ENCODE results near the gene CCP110.

CCP110 gene, protein sequence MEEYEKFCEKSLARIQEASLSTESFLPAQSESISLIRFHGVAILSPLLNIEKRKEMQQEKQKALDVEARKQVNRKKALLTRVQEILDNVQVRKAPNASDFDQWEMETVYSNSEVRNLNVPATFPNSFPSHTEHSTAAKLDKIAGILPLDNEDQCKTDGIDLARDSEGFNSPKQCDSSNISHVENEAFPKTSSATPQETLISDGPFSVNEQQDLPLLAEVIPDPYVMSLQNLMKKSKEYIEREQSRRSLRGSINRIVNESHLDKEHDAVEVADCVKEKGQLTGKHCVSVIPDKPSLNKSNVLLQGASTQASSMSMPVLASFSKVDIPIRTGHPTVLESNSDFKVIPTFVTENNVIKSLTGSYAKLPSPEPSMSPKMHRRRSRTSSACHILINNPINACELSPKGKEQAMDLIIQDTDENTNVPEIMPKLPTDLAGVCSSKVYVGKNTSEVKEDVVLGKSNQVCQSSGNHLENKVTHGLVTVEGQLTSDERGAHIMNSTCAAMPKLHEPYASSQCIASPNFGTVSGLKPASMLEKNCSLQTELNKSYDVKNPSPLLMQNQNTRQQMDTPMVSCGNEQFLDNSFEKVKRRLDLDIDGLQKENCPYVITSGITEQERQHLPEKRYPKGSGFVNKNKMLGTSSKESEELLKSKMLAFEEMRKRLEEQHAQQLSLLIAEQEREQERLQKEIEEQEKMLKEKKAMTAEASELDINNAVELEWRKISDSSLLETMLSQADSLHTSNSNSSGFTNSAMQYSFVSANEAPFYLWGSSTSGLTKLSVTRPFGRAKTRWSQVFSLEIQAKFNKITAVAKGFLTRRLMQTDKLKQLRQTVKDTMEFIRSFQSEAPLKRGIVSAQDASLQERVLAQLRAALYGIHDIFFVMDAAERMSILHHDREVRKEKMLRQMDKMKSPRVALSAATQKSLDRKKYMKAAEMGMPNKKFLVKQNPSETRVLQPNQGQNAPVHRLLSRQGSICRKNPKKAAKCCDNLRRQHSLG

DNA sequence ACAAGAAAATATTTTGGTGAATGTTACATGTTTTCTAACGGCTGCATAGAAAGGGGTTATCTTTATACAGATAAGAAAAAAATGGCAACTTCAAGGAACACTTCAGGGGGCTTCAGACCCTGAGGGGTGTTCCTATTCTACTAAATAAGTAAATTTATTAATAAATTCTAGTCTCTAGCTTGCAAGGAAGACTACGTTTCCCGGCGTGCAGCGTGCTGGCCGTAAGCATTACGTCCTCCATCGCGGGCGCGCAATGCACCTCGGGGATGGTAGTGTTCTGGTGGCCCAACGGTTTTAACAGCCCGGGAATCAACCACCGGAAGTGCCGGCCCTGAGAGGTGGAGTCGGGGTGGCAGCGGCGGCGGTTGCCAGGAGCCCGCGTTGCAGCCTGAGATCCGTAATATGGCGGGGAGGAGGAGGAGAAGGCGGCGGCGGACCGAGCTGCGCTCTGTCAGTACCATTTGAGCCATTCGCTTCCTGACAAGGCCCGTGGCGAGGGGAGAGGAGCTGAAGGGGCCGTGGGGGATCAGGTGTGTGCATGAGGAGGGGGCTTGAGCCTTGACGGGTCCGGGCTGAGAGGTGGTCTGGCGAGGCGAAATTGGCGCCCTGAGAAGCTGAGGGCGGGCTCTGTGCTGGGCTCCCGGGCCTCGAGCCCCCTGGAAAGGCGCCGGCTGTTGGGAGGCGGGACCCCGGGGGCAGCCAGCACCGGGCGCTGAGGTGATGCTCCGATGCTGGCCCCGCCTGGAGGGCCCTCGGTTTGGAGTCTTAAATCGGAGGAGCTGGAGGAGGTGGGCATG, at the start of gene CCP110:
Gene CCP110 (plus strand): TSS at position 384 of the 797 bp plus-strand sequence. CDS start 3,940 bp downstream, outside the sequence.
- peak within 1 kb of the TSS; percentile 82 for H3K4me3 ChIP-seq (ENCODE audit: low read depth, low read length)

DNA sequence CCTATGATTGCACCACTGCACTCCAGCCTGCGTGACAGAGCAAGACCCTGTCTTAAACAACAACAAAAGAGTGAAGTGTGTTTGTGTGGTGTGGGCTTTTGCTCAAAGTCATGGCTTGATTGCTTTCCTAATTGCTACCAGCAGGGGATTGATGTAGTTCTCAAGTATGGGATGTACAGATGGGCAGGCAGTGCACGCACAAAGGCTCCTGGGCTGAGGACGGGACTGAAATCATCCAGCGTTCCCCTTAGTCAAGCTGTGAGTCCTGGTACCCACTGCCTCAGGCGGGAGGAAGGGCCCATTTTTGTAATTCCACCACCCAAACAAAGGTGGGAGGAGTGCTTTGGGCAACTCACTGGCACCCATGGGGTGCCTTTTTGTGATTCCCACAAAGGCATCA, 49.1 kb upstream of the CCP110 start:
- no peak overlapping the region for H3K4me3 ChIP-seq (ENCODE audit: low read depth, low read length)

DNA sequence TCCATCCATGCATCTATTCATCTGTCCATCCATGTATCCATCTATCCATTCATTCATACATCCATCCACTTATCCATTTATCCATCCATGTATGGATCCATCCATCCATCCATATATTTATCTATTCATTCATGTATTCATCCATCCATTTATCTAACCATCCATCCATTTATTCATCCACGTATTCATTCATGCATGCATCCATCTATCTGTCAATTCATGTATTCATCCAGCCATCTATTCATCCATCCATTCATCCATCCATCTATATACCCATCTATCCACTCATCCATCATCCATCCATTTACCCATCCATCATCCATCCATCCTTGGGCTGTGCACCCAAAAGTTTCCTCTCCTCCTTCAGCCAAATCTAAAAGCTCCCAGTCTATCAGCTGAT, 45.2 kb upstream of the CCP110 start:
- no peak overlapping the region for H3K4me3 ChIP-seq (ENCODE audit: low read depth, low read length)

DNA sequence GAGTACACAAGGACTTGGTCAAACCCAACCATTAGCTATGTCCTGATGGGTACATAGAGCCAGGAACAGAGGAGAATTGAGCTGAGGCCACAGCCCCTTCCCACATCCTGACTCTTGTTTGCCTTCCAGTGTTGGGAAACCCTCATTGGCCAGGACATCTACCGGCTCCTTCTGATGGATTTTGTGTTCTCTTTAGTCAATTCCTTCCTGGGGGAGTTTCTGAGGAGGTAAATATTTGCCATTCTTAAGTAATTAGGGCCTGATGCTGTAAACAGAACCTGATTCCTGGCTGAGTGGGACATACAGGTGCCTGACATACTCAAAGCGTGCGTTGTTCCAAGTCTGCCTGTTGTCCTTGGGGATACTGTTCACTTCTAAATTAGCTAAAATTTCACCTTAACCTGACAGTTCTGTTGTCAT, 44.4 kb upstream of the CCP110 start:
- H3K4me3 ChIP-seq (ENCODE audit: low read depth, low read length), result no peak overlapping the region

DNA sequence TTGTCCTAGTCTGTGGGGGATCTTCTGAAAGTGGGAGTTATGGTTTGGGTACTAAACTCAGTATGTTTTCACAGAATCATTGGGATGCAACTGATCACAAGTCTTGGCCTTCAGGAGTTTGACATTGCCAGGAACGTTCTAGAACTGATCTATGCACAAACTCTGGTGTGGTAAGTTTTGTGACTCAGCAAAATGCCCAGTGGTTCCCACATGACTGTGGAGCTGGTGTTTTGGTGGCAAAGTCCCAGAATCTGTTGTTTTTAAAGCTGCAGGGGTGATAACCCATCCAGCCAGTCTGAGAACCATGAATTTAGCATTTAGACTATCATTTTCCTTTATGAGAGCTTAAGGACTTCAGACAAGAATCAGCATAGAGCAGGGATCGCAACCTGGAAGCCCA, 42.4 kb upstream of the CCP110 start:
- no peak overlapping the region for H3K4me3 ChIP-seq (ENCODE audit: low read depth, low read length)

DNA sequence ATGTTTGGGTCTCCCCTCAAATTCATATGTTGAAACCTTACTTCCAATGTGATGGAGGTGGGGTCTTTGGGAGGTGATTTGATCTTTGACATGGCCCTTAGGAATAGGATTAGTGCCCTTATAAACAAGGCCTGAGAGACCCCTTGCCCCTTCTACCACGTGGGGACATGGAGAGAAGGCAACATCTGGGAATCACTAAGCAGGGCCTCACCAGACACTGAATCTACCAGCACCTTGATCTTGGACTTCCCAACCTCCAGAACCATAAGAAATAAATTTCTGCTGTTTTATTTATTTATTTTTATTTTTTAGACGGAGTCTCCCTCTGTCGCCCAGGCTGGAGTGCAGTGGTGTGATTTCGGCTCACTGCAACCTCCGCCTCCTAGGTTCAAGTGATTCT, 42.0 kb upstream of the CCP110 start:
- H3K4me3 ChIP-seq (ENCODE audit: low read depth, low read length), result no peak overlapping the region

DNA sequence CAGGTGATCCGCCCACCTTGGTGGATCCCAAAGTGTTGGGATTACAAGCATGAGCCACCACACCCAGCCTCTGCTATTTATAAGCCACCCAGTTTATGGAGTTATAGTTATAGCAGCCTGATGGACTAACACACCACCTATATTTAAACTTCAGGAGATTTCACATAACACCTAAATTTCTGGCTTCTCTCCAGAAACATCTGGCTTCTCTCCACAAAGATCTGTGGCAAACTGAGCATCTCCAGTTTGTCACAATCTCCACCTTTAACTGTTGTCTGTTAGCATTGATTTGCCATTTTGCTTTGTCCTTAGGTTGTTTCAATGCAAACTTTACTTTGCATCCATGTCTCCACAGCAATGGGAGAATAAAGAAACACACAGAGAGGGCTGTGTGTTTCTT, 41.5 kb upstream of the CCP110 start:
- H3K4me3 ChIP-seq (ENCODE audit: low read depth, low read length), result no peak overlapping the region

DNA sequence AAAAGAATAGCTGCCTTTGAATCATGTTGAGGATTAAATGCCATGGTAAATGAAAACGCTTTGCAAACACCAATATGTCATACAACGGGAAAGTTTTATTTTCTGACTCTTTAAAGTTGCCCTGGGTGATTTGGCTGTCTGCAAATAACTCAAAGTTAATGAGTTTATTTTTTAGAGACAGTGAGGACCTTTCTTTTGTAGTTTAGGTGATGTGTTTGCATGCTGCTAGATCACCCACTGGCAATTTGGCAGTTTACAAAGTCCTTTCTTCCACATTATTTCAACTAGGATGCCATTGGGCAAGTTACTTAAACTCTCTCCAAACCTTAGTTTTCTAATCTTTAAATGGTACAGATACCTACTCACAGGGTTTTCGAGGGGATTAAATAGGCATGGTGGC, 39.6 kb upstream of the CCP110 start:
- H3K4me3 ChIP-seq (ENCODE audit: low read depth, low read length), result no peak overlapping the region

DNA sequence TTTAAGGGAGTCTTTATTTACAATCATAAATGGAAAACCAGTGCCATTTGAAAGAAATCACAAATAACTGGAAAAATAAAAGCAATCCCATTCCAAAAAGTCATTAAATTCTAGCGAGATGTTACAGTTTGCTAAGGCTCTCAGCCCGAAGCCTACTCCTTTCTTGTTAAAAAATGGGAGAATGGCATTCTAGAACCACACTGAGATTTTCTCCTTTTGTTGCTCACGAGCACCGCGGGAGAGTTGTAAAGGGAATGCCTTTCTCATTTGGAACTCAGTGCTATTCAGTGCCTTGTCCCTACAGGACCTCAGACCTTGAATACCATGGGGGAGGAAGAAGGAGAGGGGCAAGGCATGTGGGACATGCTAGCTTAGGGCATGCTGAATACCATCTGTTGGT, 38.1 kb upstream of the CCP110 start:
- H3K4me3 ChIP-seq (ENCODE audit: low read depth, low read length), result no peak overlapping the region

DNA sequence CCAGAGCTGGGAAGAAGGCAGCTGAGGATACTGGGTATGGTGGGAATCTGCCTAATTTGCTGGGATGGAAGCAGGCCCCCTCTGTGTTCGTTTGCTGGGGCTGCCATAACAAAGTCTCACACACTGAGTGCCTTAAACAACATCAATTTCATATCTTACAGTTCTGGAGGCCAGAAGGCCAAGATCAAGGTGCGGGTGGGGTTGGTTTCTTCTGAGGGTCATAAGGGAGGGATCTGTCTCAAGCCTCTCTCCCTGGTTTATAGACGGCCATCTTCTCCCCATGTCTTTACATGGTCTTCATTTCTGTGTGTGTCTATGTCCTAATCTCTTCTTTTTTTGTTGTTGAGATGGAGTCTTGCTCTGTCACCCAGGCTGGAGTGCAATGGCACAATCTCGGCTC, 37.7 kb upstream of the CCP110 start:
- no peak overlapping the region for H3K4me3 ChIP-seq (ENCODE audit: low read depth, low read length)

DNA sequence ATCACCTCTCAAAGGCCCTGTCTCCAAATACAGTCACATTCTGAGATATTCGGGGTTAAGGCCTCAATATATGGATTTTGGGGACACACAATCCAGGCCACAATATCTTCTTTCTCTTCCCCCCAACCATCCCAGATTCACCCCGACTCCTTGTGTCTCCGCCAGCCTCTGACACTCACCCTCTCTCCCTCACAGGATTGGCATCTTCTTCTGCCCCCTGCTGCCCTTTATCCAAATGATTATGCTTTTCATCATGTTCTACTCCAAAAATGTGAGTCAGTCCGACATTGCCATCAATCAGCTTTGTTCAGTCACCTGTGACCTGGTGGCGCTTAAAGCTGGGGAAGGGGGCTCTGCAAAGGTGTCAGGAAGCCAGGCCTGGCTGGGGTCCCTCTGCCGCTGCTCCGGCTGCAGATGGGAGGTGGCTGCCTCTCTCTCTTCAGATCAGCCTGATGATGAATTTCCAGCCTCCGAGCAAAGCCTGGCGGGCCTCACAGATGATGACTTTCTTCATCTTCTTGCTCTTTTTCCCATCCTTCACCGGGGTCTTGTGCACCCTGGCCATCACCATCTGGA, 36.9 kb upstream of the CCP110 start:
- no peak overlapping the region for H3K4me3 ChIP-seq (ENCODE audit: low read depth, low read length)

DNA sequence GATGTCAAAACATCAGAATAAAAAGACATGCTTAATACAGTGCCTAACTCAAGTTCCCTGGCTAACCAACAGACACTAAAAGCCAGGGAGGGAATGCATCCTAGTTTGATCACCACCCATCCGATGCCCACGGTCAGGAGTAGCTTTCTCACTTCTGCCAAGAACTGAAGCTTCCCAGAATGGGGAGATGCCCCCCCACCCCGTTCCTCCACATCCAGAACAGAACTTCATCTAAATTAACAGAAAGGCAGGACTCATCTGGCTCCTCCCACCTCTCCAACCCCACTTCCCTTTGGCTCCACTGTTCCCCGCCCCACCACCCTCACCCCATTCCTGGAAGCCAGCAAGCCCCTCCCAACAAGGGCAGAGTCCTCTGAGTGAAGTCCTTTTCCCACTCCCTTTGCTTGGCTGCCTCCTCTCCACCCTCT, 35.5 kb upstream of the CCP110 start:
- no peak overlapping the region for H3K4me3 ChIP-seq (ENCODE audit: low read depth, low read length)

DNA sequence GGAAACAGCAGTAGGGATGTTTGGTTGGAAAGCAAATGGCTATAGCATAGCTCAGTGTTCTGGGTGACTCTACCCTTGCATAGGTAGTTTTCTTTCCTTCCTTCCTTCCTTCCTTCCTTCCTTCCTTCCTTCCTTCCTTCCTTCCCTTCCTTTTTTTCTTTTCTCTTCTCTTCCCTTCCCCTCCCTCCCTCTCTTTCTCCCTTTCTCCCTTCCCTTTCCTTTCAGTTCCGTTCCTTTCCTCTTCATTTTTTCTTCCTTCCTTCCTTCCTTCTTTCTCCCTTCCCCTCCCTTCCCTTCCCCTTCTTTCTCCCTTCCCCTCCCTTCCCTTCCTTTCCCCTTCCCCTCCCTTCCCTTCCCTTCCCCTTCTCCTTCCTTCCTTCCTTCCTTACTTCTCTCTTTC, 33.1 kb upstream of the CCP110 start:
- H3K4me3 ChIP-seq (ENCODE audit: low read depth, low read length), result no peak overlapping the region

DNA sequence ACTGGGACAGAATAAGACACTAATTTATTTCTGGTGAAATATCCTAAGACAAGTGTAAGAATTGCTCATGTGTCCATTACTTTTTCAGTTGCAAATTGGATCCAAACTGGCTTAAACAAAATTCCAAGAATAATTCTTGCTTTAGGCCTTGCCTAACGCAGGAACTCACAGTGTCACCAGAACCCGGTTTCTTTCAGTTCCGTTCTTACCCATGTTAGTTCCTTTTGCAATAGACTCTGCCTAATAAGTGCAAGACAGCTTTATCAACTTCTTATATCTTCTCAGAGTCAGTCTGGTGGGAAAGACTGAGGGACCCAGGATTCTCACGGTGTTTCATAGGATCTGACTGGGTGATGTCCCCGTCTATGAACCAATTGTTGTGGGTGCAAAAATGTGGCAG, 26.6 kb upstream of the CCP110 start:
- no peak overlapping the region for H3K4me3 ChIP-seq (ENCODE audit: low read depth, low read length)

DNA sequence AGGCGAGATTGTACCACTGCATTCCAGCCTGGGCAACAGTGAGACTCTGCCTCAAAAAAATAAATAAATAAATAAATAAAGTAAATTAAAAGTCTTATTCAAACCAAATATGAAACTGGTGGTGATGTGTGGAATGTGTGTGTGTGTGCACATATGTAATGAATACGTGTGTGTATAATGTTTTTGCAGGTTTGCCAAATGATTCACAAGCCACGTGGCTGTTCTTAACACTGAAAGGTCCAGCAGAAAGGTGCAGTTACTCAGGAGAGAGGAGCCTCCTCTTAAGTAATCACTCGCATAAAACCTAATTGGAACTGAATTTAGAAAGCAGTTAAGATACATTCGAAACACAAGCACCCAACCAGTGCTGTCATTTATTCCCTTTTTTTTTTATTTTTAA, 24.7 kb upstream of the CCP110 start:
- no peak overlapping the region for H3K4me3 ChIP-seq (ENCODE audit: low read depth, low read length)

DNA sequence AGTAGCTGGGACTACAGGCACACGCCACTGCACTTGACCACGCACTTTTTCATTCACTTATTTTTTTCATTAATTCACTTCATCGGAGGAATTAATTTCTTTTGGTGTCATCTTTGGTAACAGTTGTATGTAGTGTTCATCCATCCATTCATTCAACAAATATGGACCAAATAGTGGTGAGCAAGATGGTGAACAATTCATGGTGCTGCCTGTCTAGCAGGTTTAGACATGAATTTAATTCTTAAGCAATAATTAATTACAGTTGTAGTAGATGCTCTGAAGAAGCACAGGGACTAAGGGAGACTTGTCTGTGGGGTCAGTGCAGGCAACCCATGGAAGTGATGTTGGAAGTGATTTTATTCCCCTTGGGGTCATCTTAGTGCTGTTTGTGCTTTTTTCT, 24.3 kb upstream of the CCP110 start:
- no peak overlapping the region for H3K4me3 ChIP-seq (ENCODE audit: low read depth, low read length)

DNA sequence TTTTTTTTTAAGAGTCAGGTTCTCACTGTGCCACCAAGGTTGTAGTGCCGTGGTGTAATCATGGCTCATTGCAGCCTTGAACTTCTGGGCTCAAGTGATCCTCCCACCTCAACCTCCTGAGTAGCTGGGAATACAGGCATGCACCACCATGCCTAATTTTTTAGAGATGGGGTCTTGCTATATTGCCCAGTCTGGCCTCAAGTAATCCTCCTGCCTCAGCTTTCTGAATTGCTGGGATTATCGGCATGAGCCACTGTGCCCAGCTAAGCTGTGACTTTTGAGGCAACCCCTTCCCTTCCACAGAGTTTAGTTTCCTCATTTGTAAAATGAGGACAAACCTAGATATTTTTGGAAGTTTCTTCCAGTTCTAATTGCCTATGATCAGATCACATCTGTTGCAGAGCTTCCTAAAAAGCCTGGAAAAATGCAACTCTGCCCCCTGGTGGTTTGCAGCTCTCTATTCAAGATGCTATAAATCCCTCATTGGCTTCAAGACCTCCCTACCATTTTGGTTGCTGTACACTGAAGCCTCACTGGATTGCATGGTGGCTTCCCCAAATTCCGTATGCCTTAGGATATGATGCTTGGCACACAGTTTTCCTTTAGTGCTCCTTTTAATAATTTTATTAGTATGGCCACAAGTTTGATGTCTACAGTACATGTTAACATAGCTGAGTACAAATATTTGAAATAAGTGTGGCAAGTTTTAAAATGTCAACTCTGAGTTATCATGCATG, 21.2 kb upstream of the CCP110 start:
- no peak overlapping the region for H3K4me3 ChIP-seq (ENCODE audit: low read depth, low read length)

DNA sequence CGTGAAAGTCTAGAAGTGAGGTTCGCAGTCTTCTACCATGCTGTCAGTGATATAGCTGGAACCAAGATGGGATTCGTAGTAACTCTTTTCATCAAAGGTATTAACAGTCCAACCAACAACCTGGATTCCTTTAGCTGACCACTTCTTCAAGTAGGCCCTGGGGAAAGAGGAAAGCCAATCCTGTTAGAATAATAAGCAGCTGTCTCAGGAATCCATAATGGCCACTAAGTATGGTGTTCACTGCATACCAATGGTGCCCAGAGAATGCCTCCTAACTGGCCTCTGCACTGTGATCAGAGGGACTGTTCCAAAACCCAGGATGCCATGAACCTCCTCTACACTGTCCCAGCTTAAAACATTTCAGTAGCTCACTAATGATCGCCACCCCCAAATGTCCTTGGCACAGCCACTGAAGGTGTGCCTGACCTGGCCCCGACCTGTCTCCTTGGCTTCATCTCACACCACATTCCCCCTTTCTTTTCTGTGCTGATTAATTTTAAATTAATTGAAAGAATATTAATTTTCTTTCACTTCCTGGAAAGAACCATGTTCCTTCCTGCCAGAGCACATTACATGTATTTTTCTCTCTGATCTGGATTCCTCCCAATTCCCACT, 20.2 kb upstream of the CCP110 start:
- H3K4me3 ChIP-seq (ENCODE audit: low read depth, low read length), result no peak overlapping the region

DNA sequence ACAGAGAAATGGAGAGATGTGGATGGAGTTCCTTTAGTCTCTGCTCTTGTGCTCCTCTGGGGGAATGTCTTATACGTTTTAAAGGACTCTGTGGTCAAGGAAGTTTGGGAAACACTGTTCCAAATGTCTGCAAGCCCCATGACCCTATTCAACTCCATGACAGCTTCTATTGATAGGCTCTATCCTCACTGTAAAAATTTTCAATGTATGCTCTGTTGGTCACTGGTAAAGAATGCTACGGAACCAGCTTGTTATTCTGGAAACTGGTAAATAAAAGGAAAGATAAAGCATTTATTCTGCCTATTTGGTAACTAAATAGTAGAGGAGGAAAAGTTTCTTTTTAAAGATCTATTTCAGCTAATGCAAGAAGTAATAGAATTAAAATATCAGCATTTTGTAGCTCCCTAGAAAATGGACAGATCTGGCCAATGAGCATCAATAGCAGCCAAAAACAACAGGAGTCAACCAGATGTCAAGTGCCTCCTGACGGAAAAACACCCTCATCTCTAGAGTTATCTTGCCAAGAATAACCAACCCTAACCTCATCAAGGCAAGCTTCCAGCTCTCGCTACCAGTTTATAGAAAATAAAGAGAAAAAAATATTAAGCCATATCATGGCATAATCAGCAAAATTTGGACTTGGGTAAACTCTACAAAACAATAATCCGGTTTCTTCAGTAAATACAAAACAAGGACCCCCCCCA, 18.0 kb upstream of the CCP110 start:
- no peak overlapping the region for H3K4me3 ChIP-seq (ENCODE audit: low read depth, low read length)
